ENCODE measurements around the gene POU2F3. TPM values are rescaled to one million over a fixed set of nuclear protein-coding genes. Genes with fewer than 3 reads are reported as not detected.

POU2F3 gene
- total RNA-seq, 1 experiment from 2014 or later: not detected

DNA sequence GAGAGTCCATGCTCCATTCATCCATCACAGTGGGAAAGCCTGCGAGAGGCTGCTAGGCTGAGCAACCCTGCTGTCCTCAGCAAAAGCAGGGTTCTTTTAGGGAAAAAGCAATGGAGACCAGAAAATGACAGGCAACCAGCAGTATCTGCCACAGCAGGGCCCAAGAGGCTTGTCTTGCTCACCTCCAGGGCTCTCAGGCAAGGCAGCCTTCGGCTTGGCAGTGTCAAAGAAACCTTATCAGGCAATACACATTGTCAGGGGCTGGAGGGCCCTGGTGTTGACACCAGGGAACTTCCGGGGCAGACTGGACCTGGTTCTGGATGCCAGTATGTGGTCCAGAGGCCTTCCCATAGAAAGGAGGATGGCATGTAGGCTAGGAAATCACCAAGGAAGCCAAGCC, 74.9 kb downstream of the POU2F3 start:
- H3K4me3 ChIP-seq (ENCODE audit: low read depth, low read length): no peak overlapping the region
- CTCF ChIA-PET: interaction anchor here (2.7 kb wide), 1 partner anchor 12 kb away, joined by 16 read pairs; no protein-coding TSS in a partner anchor
- H3K36me3 ChIP-seq (ENCODE audit: control insufficient read depth, insufficient read depth, low read length): no peaks in the 10 kb centered on the region
- BruUV-seq (replicated peaks): no TSS peak
- no peak for DNase-seq
- TF ChIP-seq, protein P1, sequence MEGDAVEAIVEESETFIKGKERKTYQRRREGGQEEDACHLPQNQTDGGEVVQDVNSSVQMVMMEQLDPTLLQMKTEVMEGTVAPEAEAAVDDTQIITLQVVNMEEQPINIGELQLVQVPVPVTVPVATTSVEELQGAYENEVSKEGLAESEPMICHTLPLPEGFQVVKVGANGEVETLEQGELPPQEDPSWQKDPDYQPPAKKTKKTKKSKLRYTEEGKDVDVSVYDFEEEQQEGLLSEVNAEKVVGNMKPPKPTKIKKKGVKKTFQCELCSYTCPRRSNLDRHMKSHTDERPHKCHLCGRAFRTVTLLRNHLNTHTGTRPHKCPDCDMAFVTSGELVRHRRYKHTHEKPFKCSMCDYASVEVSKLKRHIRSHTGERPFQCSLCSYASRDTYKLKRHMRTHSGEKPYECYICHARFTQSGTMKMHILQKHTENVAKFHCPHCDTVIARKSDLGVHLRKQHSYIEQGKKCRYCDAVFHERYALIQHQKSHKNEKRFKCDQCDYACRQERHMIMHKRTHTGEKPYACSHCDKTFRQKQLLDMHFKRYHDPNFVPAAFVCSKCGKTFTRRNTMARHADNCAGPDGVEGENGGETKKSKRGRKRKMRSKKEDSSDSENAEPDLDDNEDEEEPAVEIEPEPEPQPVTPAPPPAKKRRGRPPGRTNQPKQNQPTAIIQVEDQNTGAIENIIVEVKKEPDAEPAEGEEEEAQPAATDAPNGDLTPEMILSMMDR (IDR thresholded peaks at IDR 0.05; ENCODE audit: insufficient read depth in 1 of 2, low read depth in 1 of 2, low read length in 1 of 2, severe bottlenecking in 1 of 2, unreplicated experiment in 1 of 2): no peak
- H3K4me1 ChIP-seq: peaks cover 24% of the 10 kb centered on the region
- POLR2A ChIA-PET: interaction anchor here (1.4 kb wide), 1 partner anchor 78 kb away, joined by 4 read pairs; no protein-coding TSS in a partner anchor
- Mint-ChIP-seq H3K27me3 (ENCODE audit: insufficient read depth, unreplicated experiment) (no peaks in the 10 kb centered on the region), H3K4me1 (ENCODE audit: low read depth, unreplicated experiment) (peaks cover 16% of the 10 kb centered on the region), H3K9me3 (ENCODE audit: unreplicated experiment) (no peaks in the 10 kb centered on the region), H3K4me3 (ENCODE audit: unreplicated experiment) (no peak overlapping the region), H3K36me3 (ENCODE audit: insufficient read depth, unreplicated experiment) (no peaks in the 10 kb centered on the region), H3K27ac (ENCODE audit: unreplicated experiment) (no peak overlapping the region)
- intact Hi-C loops (cut with micrococcal nuclease; ENCODE audit: unreplicated experiment): no loop called here
- H3K27me3 ChIP-seq (replicated peaks; ENCODE audit: control insufficient read depth, insufficient read depth, low read length): no peaks in the 10 kb centered on the region
- no peaks in the 10 kb centered on the region for H3K9me3 ChIP-seq

DNA sequence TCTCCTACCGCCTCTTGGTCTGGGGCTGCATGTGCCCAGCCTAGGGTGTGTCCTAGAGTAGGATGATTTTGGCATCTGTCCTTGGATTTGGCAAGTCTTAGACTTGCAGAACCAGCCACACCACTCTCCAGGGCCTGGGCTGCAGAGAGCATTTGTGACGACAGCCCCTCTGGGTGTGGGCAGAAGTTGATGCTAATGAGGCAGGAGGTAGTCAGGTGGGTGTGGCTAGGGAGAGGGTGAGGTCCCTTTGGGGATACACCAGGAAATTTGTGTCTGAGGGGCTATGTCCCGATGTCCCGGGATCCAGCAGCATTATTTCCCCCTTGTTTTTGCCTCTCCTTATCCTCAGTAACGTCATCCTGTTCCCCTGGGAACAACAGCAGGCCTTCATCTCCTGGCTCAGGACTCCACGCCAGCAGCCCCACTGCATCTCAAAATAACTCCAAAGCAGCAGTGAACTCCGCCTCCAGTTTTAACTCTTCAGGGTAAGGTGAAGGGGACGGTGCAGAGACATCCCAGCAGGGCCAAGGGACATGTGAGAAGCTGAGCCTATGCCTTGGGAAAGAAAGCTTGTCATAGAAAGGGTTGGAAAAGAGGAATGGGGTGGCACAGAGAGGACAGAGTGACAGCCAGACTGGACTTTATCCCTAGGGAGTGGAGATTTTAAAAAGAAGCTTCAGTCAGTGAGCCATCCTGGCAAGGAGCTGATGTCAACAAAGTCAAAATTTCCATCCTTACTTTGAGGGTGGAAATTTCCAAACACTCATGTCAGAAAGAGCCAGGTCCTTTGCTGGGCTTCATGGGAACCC, 77.1 kb downstream of the POU2F3 start:
- ChIA-PET CTCF (interaction anchor here (0.7 to 3.1 kb wide), 2 partner anchors 14 to 17 kb away, joined by 5 to 20 read pairs; no protein-coding TSS in a partner anchor), POLR2A (no interaction called here)
- no peaks in the 10 kb centered on the region for H3K9me3 ChIP-seq
- Mint-ChIP-seq H3K27ac (ENCODE audit: unreplicated experiment) (no peak overlapping the region), H3K4me3 (ENCODE audit: unreplicated experiment) (peak overlapping the region; percentile 9), H3K36me3 (ENCODE audit: insufficient read depth, unreplicated experiment) (no peaks in the 10 kb centered on the region), H3K27me3 (ENCODE audit: insufficient read depth, unreplicated experiment) (no peaks in the 10 kb centered on the region), H3K4me1 (ENCODE audit: low read depth, unreplicated experiment) (peaks cover 16% of the 10 kb centered on the region), H3K9me3 (ENCODE audit: unreplicated experiment) (no peaks in the 10 kb centered on the region)
- no TSS peak for BruUV-seq (replicated peaks)
- no peak overlapping the region for H3K4me3 ChIP-seq (ENCODE audit: low read depth, low read length)
- intact Hi-C loops (cut with micrococcal nuclease; ENCODE audit: unreplicated experiment): no loop called here
- TF ChIP-seq, protein P1 (IDR thresholded peaks at IDR 0.05; ENCODE audit: insufficient read depth in 1 of 2, low read depth in 1 of 2, low read length in 1 of 2, severe bottlenecking in 1 of 2, unreplicated experiment in 1 of 2): no peak
- peaks cover 24% of the 10 kb centered on the region for H3K4me1 ChIP-seq
- no peaks in the 10 kb centered on the region for H3K27me3 ChIP-seq (replicated peaks; ENCODE audit: control insufficient read depth, insufficient read depth, low read length)
- DNase-seq: peak; percentile 36 to 67
- no peaks in the 10 kb centered on the region for H3K36me3 ChIP-seq (ENCODE audit: control insufficient read depth, insufficient read depth, low read length)

DNA sequence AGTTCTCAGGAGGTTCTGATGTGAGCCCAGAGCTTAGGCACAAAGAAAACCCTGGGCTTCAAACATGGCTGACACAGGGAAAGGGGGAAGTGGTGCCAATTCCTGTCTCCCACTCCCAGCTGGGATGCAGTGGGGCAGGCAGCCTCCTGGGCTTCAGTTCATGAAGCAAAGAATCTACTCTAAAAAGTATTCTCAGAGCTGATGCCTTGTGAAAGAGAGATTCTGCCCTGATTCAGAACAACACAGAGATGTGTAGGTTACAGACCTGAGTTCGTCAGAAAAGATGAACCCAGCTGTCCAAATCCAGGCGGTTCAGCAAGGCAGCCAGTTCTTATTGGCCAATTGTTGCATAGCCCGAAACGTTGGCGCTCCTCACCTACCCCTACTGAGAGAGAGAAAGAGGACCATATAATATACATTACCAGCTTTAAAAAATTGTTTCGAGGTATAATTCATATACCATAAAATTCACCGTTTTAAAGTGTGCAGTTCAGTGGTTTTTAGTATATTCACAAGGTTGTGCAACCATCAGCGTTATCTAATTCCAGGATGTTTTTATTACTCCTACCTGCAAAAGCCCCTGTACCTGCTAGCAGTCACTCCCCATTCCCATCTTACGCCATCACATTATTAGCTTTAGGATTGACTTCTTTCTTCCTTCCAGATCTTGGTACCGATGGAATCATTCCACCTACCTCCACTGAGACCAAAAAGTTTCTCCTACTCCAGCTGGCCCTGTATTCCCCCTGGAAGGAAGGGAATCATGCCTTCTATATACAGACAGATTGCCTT, 77.9 kb downstream of the POU2F3 start:
- ChIA-PET CTCF (interaction anchor here (0.7 to 3.1 kb wide), 2 partner anchors 14 to 18 kb away, joined by 5 to 20 read pairs; no protein-coding TSS in a partner anchor), POLR2A (no interaction called here)
- DNase-seq: no peak
- no peaks in the 10 kb centered on the region for H3K9me3 ChIP-seq
- H3K27ac Mint-ChIP-seq (ENCODE audit: unreplicated experiment): no peak overlapping the region
- H3K36me3 ChIP-seq (ENCODE audit: control insufficient read depth, insufficient read depth, low read length): no peaks in the 10 kb centered on the region
- H3K4me1 ChIP-seq: peaks cover 24% of the 10 kb centered on the region
- no peaks in the 10 kb centered on the region for H3K27me3 ChIP-seq (replicated peaks; ENCODE audit: control insufficient read depth, insufficient read depth, low read length)
- H3K4me1 Mint-ChIP-seq (ENCODE audit: low read depth, unreplicated experiment): peaks cover 16% of the 10 kb centered on the region
- H3K9me3 Mint-ChIP-seq (ENCODE audit: unreplicated experiment): no peaks in the 10 kb centered on the region
- H3K4me3 Mint-ChIP-seq (ENCODE audit: unreplicated experiment): no peak overlapping the region
- H3K36me3 Mint-ChIP-seq (ENCODE audit: insufficient read depth, unreplicated experiment): no peaks in the 10 kb centered on the region
- BruUV-seq (replicated peaks): no TSS peak
- H3K4me3 ChIP-seq (ENCODE audit: low read depth, low read length): no peak overlapping the region
- TF ChIP-seq, protein P1 (IDR thresholded peaks at IDR 0.05; ENCODE audit: insufficient read depth in 1 of 2, low read depth in 1 of 2, low read length in 1 of 2, severe bottlenecking in 1 of 2, unreplicated experiment in 1 of 2): no peak
- intact Hi-C loops (cut with micrococcal nuclease; ENCODE audit: unreplicated experiment): no loop called here
- no peaks in the 10 kb centered on the region for H3K27me3 Mint-ChIP-seq (ENCODE audit: insufficient read depth, unreplicated experiment)
